ENCODE results near the gene TAGLN.

DNA sequence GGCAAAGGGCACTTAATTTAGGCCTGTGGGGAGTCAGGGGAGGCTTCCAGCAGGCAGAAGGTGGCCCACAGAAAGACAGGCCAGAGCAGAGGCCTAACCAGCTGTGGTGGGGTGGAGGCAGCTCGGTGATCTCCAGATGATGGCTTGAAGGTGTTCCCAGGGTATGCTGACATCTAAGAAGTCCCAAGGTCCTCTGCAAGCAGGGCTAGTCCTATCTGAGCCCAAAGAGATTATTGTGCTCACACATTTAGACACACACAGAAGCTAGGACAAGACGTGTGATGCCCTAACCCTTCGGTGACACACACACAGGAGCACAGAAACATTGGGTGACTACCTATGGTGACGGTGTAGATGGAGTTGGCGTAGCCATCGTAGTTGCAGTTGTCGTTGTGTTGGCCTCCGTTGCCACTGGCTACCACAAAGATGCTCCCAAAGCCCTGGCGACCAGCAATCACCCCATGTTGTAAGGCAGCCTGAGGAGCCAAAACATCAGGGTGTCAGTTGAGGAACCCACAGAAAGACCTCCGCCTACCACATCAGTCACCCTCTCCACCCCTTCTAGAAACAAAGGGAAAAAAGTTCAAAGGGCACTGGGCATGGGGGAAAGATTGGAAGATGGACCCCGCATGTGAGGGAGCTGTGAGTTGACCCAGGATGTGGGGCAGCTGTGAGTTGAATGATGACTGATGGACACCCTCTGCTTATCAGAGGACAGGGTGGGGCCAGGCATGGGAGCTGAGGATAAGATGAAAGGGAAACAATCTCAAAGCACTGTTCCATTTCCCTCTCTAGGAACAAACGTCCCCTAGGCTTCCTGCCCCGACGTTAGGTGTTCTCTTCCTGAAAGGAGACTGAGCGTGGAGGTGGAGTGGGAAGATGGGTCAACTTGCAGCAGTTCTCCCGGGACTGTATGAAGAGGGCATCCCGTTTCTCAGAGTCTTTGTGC, 24.8 kb downstream of the TAGLN start:
- TF ChIP-seq, protein P1, sequence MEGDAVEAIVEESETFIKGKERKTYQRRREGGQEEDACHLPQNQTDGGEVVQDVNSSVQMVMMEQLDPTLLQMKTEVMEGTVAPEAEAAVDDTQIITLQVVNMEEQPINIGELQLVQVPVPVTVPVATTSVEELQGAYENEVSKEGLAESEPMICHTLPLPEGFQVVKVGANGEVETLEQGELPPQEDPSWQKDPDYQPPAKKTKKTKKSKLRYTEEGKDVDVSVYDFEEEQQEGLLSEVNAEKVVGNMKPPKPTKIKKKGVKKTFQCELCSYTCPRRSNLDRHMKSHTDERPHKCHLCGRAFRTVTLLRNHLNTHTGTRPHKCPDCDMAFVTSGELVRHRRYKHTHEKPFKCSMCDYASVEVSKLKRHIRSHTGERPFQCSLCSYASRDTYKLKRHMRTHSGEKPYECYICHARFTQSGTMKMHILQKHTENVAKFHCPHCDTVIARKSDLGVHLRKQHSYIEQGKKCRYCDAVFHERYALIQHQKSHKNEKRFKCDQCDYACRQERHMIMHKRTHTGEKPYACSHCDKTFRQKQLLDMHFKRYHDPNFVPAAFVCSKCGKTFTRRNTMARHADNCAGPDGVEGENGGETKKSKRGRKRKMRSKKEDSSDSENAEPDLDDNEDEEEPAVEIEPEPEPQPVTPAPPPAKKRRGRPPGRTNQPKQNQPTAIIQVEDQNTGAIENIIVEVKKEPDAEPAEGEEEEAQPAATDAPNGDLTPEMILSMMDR (IDR thresholded peaks at IDR 0.05; ENCODE audit: borderline replicate concordance, extremely low read depth, low read length, poor library complexity, severe bottlenecking) = no peak
- no peak for TF ChIP-seq EZH2 (IDR thresholded peaks at IDR 0.05; ENCODE audit: borderline replicate concordance, low read depth, low read length, severe bottlenecking)
